ENCODE data around the gene POMT1.
"Not testable (repeated sequence)": the region's sequence is repeated elsewhere in the genome, so short reads cannot be mapped to it uniquely, and the experiment has no call there.

POMT1 gene

GRCh38 chr9:131499254-131499767 is 3.4 kb upstream of the POMT1 start:
- DNase-seq (ENCODE audit: low spot score), result no peak

GRCh38 chr9:131500377-131500776 is 2.3 kb upstream of the POMT1 start:
- DNase-seq (ENCODE audit: low spot score), result no peak

GRCh38 chr9:131500939-131501541 is 1.7 kb upstream of the POMT1 start:
- DNase-seq (ENCODE audit: low spot score), result no peak

GRCh38 chr9:131503626-131504465 is 1.1 kb downstream of the POMT1 start:
- no peak for DNase-seq (ENCODE audit: low spot score)

GRCh38 chr9:131505012-131505411 is 2.3 kb downstream of the POMT1 start:
- no peak for DNase-seq (ENCODE audit: low spot score)

- no peak for DNase-seq (ENCODE audit: low spot score)
Observed at GRCh38 chr9:131511416-131511815, 8.7 kb downstream of the POMT1 start.

- DNase-seq (ENCODE audit: low spot score), result no peak
Observed at GRCh38 chr9:131511880-131512279, 9.2 kb downstream of the POMT1 start.

GRCh38 chr9:131513177-131513576 is 10.5 kb downstream of the POMT1 start:
- DNase-seq (ENCODE audit: low spot score), result no peak

- DNase-seq (ENCODE audit: low spot score), result not testable (repeated sequence)
Observed at GRCh38 chr9:131515559-131516031, 12.9 kb downstream of the POMT1 start.

- DNase-seq (ENCODE audit: low spot score), result no peak
Observed at GRCh38 chr9:131516100-131516499, 13.4 kb downstream of the POMT1 start.

- DNase-seq (ENCODE audit: low spot score), result no peak
Observed at GRCh38 chr9:131516930-131517329, 14.2 kb downstream of the POMT1 start.

GRCh38 chr9:131517761-131518190 is 15.1 kb downstream of the POMT1 start:
- DNase-seq (ENCODE audit: low spot score), result no peak

GRCh38 chr9:131518553-131518952 is 15.8 kb downstream of the POMT1 start:
- DNase-seq (ENCODE audit: low spot score), result no peak

- no peak for DNase-seq (ENCODE audit: low spot score)
Observed at GRCh38 chr9:131520503-131520902, 17.8 kb downstream of the POMT1 start.

GRCh38 chr9:131521203-131521602 is 18.5 kb downstream of the POMT1 start:
- DNase-seq (ENCODE audit: low spot score), result no peak

GRCh38 chr9:131521822-131522221 is 19.1 kb downstream of the POMT1 start:
- DNase-seq (ENCODE audit: low spot score), result no peak

GRCh38 chr9:131522257-131523085 is 19.8 kb downstream of the POMT1 start:
- no peak for DNase-seq (ENCODE audit: low spot score)

- DNase-seq (ENCODE audit: low spot score), result no peak
Observed at GRCh38 chr9:131523086-131523388, 20.3 kb downstream of the POMT1 start.

- DNase-seq (ENCODE audit: low spot score), result no peak
Observed at GRCh38 chr9:131523451-131524435, 21.0 kb downstream of the POMT1 start.

- DNase-seq (ENCODE audit: low spot score), result no peak
Observed at GRCh38 chr9:131524665-131525315, 22.1 kb downstream of the POMT1 start.
